ENCODE data around the gene SCEL. TPM values are rescaled to one million over a fixed set of nuclear protein-coding genes. Genes with fewer than 3 reads are reported as not detected.

Gene SCEL
- total and polyA plus RNA-seq, 5 donors, result 0.05 TPM; not detected in 4

DNA sequence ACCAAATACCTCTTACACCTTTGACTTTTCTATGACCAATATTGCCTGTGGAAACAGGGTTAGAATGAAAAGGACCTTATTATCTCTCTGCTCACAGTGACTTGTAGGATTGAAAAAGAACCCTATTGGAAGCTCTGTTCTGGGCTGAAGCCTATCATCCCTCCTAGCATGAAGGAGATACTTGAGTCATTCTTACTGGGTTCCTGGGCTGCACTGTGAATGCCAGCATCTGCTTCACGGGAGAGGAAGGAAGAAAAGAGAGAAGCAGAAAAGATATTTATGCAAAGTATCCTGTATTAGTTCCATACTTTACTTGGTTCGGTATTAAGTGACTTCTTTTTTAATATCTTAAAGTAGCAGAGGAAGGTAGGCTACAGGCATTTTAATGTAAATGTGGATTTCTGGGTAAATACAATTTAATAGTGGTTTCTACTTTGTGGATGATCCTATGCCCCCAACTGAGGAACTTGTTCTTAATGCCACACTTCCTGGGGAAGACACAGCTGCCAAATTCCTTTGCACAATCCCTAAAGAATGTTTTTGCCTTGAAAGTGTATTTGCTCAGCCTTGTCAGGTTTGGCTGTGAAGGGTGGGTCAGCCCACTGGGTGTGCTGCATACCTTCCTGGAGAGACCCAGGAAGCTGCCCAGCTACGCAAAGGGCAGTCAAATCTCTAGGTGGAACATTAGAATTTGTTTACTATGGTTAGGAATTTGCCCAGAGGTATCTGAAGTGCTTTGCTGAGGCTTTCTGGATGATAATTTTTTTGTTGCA lies 13.7 kb upstream of the SCEL start:
- intact Hi-C loops (cut with DNase I), result no loop called here
- Histone ChIP-seq H3K27me3 (ENCODE audit: control insufficient read depth, insufficient read depth) (peaks cover 4% of the 10 kb centered on the region), H3K4me1 (ENCODE audit: control insufficient read depth, insufficient read depth, low read length) (no peaks in the 10 kb centered on the region), H3K9me3 (ENCODE audit: control insufficient read depth, low read length) (no peaks in the 10 kb centered on the region), H3K27ac (ENCODE audit: low read length) (no peak overlapping the region), H3K4me3 (ENCODE audit: low read length) (no peak overlapping the region)
- WGBS, result 42% methylated on average over 3 of the region's 3 CpGs
- no peak for DNase-seq
- peak in 1 of 2 donors; percentile 33 for ATAC-seq

DNA sequence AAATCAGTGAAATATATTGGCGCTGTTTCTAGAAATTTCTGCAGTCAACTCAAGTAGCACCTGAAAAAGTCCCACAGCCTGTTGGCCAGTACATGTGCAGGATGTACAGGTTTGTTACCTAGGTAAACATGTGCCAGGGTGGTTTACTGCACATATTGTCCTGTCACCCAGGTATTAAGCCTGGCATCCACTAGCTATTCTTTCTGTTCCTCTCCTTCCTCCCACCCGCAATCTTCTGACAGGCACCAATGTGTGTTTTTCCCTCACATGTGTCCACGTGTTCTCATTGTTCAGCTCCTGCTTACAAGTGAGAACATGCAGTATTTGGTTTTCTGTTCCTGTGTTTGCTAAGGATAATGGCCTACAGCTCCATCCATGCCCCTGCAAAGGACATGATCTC lies 13.1 kb upstream of the SCEL start:
- no peak for ATAC-seq
- H3K4me3 ChIP-seq (ENCODE audit: low read length), result no peak overlapping the region
- intact Hi-C loops (cut with DNase I), result no loop called here
- no peak overlapping the region for H3K27ac ChIP-seq (ENCODE audit: low read length)
- DNase-seq, result no peak
- no peaks in the 10 kb centered on the region for H3K9me3 ChIP-seq (ENCODE audit: control insufficient read depth, low read length)
- peaks cover 4% of the 10 kb centered on the region for H3K27me3 ChIP-seq (ENCODE audit: control insufficient read depth, insufficient read depth)
- WGBS, result 94% methylated on average over 3 of the region's 3 CpGs
- no peaks in the 10 kb centered on the region for H3K4me1 ChIP-seq (ENCODE audit: control insufficient read depth, insufficient read depth, low read length)

DNA sequence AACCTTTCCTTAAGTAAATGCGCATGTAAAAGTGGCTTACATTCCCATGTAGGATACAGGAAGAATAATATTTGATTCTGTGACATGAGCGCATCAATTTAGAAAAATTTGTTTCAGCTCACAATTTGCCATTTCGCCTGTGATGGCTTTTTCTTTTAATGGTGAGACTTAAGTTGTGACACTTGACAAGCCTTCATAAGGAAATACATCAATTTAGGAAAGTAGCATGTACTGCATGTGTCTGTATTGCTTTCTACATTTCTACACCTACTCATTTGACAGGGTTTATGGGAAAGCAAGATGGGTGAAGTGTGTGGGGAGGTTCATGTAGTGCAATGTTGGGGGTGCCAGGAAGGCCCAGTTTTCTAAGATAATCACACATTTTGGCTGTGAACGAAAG lies 12.1 kb upstream of the SCEL start:
- no peak for ATAC-seq
- intact Hi-C loops (cut with DNase I), result no loop called here
- 95% methylated on average over 4 of the region's 4 CpGs for WGBS

DNA sequence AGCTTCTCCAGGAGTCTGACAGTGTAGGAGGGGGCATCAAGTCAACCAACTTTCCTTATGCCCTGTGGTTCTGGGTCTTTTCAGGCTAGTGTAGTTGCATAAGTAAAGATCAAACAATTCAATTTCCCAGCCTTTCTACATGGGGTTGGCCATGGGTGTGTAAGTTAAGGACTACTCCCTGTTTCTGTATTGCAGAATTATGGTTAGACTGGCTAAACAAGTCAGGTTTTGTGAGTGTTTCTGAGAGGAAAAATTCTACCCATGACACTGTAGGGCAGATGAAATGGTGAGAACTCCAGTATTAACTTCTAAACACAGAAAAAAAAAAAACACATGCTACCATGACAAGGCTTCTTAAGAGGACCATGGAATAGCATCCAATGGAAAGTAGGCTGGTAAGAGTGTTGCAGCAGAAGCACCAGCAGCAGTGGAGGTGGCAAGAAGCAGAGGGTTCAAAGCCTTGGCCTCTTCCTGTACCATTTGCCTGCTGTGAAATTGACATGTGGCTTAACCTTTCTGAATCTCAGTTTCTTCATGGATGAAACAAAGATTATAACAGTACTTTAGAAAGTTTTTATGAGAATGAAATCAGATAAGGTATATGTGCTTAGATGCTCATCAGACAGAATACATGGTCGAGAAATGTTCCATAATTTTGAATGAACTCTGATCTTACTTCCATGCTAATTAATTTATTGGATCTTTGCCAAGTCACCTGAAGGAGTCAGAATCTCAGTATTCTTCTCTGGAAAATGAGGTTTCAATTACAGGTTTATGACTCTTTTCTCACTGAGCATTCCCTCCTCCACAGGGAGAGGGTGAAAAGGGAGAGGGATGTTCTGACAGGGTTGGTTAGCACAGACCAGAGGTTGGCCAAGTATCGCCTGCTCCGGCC lies 11.4 kb upstream of the SCEL start:
- no peak overlapping the region for H3K4me3 ChIP-seq (ENCODE audit: low read length)
- DNase-seq (no peak), ATAC-seq (no peak)
- no peak overlapping the region for H3K27ac ChIP-seq (ENCODE audit: low read length)
- no peaks in the 10 kb centered on the region for H3K9me3 ChIP-seq (ENCODE audit: control insufficient read depth, low read length)
- 91% methylated on average over 3 of the region's 3 CpGs for WGBS
- peaks cover 4% of the 10 kb centered on the region for H3K27me3 ChIP-seq (ENCODE audit: control insufficient read depth, insufficient read depth)
- H3K4me1 ChIP-seq (ENCODE audit: control insufficient read depth, insufficient read depth, low read length), result no peaks in the 10 kb centered on the region
- intact Hi-C loops (cut with DNase I), result no loop called here

More for the DNA sequence above, 12.1 kb upstream of the SCEL start:
- Histone ChIP-seq H3K27ac (ENCODE audit: low read length) (no peak overlapping the region), H3K4me1 (ENCODE audit: control insufficient read depth, insufficient read depth, low read length) (no peaks in the 10 kb centered on the region), H3K27me3 (ENCODE audit: control insufficient read depth, insufficient read depth) (peaks cover 4% of the 10 kb centered on the region), H3K4me3 (ENCODE audit: low read length) (no peak overlapping the region), H3K9me3 (ENCODE audit: control insufficient read depth, low read length) (no peaks in the 10 kb centered on the region)
- DNase-seq, result no peak

DNA sequence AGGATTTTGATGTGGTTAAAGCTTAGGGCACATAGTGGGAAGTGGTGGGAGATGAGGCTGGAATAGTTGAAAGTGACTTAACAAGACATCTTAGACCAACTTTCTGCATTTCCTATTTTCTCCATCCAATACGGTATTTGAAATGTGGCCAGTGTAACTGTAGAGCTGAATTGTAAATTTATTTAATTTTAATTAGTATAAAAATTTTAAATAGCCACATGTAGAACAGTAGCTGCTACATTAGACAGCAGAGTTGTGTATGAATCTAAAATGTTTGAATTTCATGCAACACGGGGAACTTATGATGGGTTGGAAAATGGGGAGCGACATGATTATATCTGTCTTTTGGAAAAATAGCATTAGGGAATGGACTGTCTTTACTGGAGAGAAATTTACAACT lies 7.1 kb upstream of the SCEL start:
- Histone ChIP-seq H3K4me1 (ENCODE audit: control insufficient read depth, insufficient read depth, low read length) (no peaks in the 10 kb centered on the region), H3K9me3 (ENCODE audit: control insufficient read depth, low read length) (no peaks in the 10 kb centered on the region), H3K27me3 (ENCODE audit: control insufficient read depth, insufficient read depth) (peaks cover 4% of the 10 kb centered on the region), H3K27ac (ENCODE audit: low read length) (no peak overlapping the region), H3K4me3 (ENCODE audit: low read length) (no peak overlapping the region)
- no peak for DNase-seq
- 92% methylated on average over 3 of the region's 3 CpGs for WGBS
- intact Hi-C loops (cut with DNase I), result no loop called here
- ATAC-seq, result no peak

DNA sequence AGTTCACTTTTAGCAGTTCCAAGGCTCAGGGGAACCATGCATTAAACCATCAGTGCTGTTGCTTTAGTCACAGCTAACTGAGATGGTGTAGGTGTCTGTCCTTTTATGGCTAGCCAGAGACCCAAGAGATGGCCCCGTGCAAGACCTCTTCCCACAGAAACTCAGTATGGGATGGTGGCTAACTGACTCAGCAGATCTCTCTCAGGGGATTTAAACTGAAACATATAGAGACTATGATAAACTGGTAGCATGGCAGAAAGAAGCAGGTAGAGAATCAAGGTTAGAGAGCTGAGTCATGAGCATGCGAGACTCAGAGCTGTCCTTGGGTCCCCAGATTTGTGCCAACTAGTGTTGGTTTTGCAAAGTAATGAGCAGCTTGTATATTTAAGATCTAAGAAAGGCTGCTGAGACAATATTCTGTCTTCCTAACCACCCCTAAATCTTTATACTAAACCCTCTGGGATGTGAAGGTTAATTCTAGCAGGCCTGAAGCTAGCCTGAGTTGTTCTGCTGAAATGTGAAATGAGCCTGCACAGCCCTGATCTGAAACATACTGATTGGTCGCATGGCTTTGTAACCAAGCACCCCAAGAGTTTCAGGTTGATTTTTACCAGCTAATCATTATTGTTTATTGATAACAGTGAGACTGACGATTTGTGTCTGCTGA lies 6.5 kb upstream of the SCEL start:
- DNase-seq, result no peak
- no peaks in the 10 kb centered on the region for H3K4me1 ChIP-seq (ENCODE audit: control insufficient read depth, insufficient read depth, low read length)
- no peak for ATAC-seq
- 71% methylated on average over 4 of the region's 4 CpGs for WGBS
- H3K27ac ChIP-seq (ENCODE audit: low read length), result no peak overlapping the region
- no peaks in the 10 kb centered on the region for H3K9me3 ChIP-seq (ENCODE audit: control insufficient read depth, low read length)
- intact Hi-C loops (cut with DNase I), result no loop called here
- H3K27me3 ChIP-seq (ENCODE audit: control insufficient read depth, insufficient read depth), result peaks cover 4% of the 10 kb centered on the region
- H3K4me3 ChIP-seq (ENCODE audit: low read length), result no peak overlapping the region

DNA sequence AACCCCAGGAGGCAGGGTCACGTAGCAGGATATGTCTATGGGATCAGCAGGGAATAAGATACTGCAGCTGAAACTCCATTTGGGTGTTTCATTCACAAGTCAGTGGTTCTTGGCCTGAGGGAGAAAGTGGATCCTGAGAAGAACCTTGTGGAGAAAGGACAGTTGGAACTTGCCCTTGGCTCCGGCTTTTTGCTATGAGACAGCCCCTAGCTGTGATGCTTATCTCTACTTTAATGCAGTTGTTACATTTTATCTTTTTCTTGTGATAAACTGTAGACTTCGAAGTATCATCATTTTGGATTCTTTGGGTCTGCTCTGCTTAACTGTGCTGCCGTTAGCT lies 6.0 kb upstream of the SCEL start:
- intact Hi-C loops (cut with DNase I), result no loop called here
- H3K4me3 ChIP-seq (ENCODE audit: low read length), result no peak overlapping the region
- H3K9me3 ChIP-seq (ENCODE audit: control insufficient read depth, low read length), result no peaks in the 10 kb centered on the region
- H3K27me3 ChIP-seq (ENCODE audit: control insufficient read depth, insufficient read depth), result peaks cover 3% of the 10 kb centered on the region
- no peaks in the 10 kb centered on the region for H3K4me1 ChIP-seq (ENCODE audit: control insufficient read depth, insufficient read depth, low read length)
- DNase-seq, result no peak
- ATAC-seq, result no peak
- no peak overlapping the region for H3K27ac ChIP-seq (ENCODE audit: low read length)
- 79% methylated on average over 4 of the region's 4 CpGs for WGBS

DNA sequence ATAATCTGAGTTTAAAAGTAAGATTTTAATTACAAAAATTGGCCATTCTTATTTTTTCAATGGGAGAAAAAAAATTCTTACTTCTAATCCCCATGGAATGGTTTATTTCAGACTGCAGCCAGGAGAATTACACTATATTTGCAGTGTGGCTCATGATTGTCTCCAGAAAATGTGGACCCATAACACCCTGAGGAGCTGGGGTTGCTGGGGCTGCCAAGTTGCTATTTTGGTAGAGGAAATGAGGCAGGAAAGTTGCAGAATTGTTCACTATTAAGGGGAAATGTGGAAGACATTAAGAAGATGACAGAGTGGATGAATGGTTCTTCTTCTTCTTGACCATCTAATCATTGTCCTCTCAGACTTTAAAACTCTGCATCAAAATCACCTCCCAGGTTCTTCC lies 4.6 kb upstream of the SCEL start:
- intact Hi-C loops (cut with DNase I), result no loop called here
- H3K27me3 ChIP-seq (ENCODE audit: control insufficient read depth, insufficient read depth), result no peaks in the 10 kb centered on the region
- H3K4me3 ChIP-seq (ENCODE audit: low read length), result no peak overlapping the region
- H3K4me1 ChIP-seq (ENCODE audit: control insufficient read depth, insufficient read depth, low read length), result no peaks in the 10 kb centered on the region
- no peaks in the 10 kb centered on the region for H3K9me3 ChIP-seq (ENCODE audit: control insufficient read depth, low read length)
- no peak overlapping the region for H3K27ac ChIP-seq (ENCODE audit: low read length)
- ATAC-seq (no peak), DNase-seq (peak in 1 of 3 donors; percentile 48)

DNA sequence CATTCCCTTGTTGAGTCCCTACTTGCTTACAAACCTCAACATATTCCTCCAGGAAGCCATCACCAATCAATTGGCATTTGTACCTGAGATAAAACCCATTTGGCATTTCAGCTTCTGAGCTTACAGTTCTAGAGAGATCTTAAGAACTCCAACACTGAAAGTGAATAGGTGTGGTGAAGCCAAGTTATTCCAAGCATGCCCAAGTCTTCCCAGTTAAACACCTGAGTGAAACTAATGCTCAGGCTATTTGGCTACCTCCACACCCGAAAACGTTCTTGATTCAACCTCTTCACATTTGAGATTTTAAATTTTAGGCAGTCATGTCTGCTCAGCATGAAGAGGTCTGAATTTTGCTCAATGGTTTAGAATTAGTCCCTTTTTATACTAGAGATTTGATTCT lies 2.5 kb upstream of the SCEL start:
- WGBS, result 74% methylated on average over 2 of the region's 2 CpGs
- intact Hi-C loops (cut with DNase I), result no loop called here
- no peak for DNase-seq
- Histone ChIP-seq H3K9me3 (ENCODE audit: control insufficient read depth, low read length) (no peaks in the 10 kb centered on the region), H3K4me1 (ENCODE audit: control insufficient read depth, insufficient read depth, low read length) (no peaks in the 10 kb centered on the region), H3K27ac (ENCODE audit: low read length) (no peak overlapping the region), H3K27me3 (ENCODE audit: control insufficient read depth, insufficient read depth) (no peaks in the 10 kb centered on the region), H3K4me3 (ENCODE audit: low read length) (no peak overlapping the region)
- no peak for ATAC-seq

DNA sequence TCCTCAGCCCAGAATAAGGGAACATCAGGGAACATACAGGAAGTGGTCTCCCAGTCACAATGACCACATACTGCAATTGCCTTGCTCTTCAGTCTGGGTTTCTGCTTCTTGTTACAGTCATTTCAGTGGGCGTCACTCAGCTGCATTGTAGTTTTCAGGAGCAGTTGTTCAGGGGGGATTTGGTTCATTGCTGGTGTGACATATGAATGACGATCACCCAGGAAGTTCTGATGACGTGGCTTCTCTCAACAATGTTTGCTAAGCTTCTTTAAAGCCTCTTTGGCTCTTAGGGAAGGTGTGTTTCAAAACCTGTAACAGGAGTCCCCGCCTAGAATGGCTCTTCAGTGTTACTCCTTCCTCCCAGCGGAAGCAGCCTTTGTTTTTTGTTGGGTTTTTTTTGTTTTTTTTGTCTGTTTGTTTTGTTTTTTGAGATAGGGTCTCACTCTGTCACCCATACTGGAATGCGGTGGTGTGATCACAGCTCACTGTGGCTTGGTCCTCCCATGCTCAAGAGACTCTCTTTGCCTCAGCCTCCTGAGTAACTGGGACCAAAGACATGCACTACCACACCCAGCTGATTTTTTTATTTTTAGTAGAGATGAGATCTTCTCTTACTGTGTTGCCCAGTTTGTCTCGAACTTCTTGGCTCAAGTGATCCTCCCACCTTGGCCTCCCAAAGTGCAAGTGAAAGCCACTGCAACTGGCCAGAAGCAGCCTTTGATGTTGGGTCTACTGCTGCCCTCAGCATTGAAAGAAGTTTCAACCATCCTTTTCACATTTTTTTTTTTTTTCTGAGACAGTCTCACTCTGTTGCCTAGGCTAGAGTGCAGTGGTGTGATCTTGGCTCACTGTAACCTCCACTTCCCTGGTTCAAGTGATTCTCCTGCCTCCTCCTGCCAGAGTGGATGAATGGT lies 1.4 kb upstream of the SCEL start:
- Histone ChIP-seq H3K27ac (ENCODE audit: low read length) (no peak overlapping the region), H3K9me3 (ENCODE audit: control insufficient read depth, low read length) (no peaks in the 10 kb centered on the region), H3K27me3 (ENCODE audit: control insufficient read depth, insufficient read depth) (no peaks in the 10 kb centered on the region), H3K4me3 (ENCODE audit: low read length) (no peak overlapping the region), H3K4me1 (ENCODE audit: control insufficient read depth, insufficient read depth, low read length) (no peaks in the 10 kb centered on the region)
- intact Hi-C loops (cut with DNase I), result no loop called here
- no peak for DNase-seq
- no peak for ATAC-seq
- 70% methylated on average over 7 of the region's 7 CpGs for WGBS

Data from right cardiac atrium (tissue), 5 donors.